Measurements from ENCODE around the gene DBNDD1.

DNA sequence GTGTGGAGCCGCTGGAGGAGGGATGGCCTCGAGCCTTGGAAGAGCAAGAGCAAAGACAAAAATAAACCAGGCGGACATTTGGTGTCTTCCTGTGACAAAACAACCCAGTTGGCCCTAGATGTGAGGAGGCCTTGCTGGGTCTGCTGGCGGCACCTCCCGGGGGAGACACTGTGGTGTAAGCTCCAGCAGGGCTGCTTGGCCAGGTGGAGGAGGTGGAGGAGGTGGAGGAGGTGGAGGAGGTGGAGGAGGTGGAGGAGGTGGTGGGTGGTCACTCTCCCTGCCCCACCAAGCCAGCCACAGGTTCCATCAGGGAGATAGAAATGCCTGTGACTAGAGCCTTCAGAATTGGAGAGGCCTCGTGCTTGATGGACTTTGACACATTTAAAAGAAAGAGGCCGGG is 32.1 kb downstream of the DBNDD1 start:
- TF ChIP-seq POLR2A (IDR thresholded peaks at IDR 0.05; ENCODE audit: low read depth) (no peak), POLR2AphosphoS5 (IDR thresholded peaks at IDR 0.05) (no peak)
- TF ChIP-seq, protein P1, sequence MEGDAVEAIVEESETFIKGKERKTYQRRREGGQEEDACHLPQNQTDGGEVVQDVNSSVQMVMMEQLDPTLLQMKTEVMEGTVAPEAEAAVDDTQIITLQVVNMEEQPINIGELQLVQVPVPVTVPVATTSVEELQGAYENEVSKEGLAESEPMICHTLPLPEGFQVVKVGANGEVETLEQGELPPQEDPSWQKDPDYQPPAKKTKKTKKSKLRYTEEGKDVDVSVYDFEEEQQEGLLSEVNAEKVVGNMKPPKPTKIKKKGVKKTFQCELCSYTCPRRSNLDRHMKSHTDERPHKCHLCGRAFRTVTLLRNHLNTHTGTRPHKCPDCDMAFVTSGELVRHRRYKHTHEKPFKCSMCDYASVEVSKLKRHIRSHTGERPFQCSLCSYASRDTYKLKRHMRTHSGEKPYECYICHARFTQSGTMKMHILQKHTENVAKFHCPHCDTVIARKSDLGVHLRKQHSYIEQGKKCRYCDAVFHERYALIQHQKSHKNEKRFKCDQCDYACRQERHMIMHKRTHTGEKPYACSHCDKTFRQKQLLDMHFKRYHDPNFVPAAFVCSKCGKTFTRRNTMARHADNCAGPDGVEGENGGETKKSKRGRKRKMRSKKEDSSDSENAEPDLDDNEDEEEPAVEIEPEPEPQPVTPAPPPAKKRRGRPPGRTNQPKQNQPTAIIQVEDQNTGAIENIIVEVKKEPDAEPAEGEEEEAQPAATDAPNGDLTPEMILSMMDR (IDR thresholded peaks at IDR 0.05): no peak
